Hematopoietic multipotent progenitor cell treated with erythropoietin and hydrocortisone succinate and interleukin-3 and kit ligand, for 17 days (in vitro differentiated cells): ENCODE results near the gene DNAJC30.

Experiments used
- DNase-seq: peaks from one replicate; pipeline ENCODE4 v3.0.0-alpha.2; 2015; ENCODE audit warnings: low spot score

DNAJC30 gene

GRCh38 chr7:73647725-73648592 is 35.3 kb downstream of the DNAJC30 start:
- no peak for DNase-seq

- DNase-seq = no peak
These were observed 36.2 kb downstream of the DNAJC30 start for GRCh38 chr7:73646785-73647724.

GRCh38 chr7:73645643-73646174 is 37.5 kb downstream of the DNAJC30 start:
- no peak for DNase-seq

GRCh38 chr7:73644688-73645286 is 38.5 kb downstream of the DNAJC30 start:
- no peak for DNase-seq

GRCh38 chr7:73642834-73643233 is 40.4 kb downstream of the DNAJC30 start:
- DNase-seq = no peak

GRCh38 chr7:73638911-73639310 is 44.3 kb downstream of the DNAJC30 start:
- DNase-seq = no peak

- no peak for DNase-seq
These were observed 47.6 kb downstream of the DNAJC30 start for GRCh38 chr7:73635428-73636200.

GRCh38 chr7:73633844-73634243 is 49.4 kb downstream of the DNAJC30 start:
- no peak for DNase-seq

GRCh38 chr7:73633323-73633722 is 49.9 kb downstream of the DNAJC30 start:
- DNase-seq = no peak

- no peak for DNase-seq
These were observed 51.7 kb downstream of the DNAJC30 start for GRCh38 chr7:73631558-73631957.
